A673 (cell line): ENCODE results near the gene CMTM5. TPM values are rescaled to one million over a fixed set of nuclear protein-coding genes. Genes with fewer than 3 reads are reported as not detected.

Experiments
- BruUV-seq: library from RNA; stranded (reverse); fragments of 400-500 nt; replicated peaks from 2 replicates; lab custom pipeline; 2021; lab: Mats Ljungman, UMichigan
- CTCF ChIA-PET: fragments of 300-600 bp; sonication (Branson Sonifier 250); formaldehyde crosslinking; loops from one replicate; lab custom pipeline; 2022; ENCODE audit warnings: antibody characterized with exemption; lab: Charles Lee
- POLR2A ChIA-PET: fragments of 300-600 bp; sonication (Branson Sonifier 250); formaldehyde crosslinking; loops from one replicate; lab custom pipeline; 2022; ENCODE audit warnings: antibody characterized with exemption; ENCODE audit not compliant: low non-redundant PET; lab: Charles Lee
- DNase-seq: peaks from one replicate; pipeline ENCODE4 v3.0.0-alpha.2; 2015; ENCODE audit warnings: low spot score
- H3K27ac ChIP-seq: fragments of 200-600 bp; sonication (generic); 2 replicates; pipeline ENCODE4 v1.5.1; 2016; ENCODE audit warnings: mixed run types, low read depth, mild to moderate bottlenecking, mixed read lengths, antibody characterized with exemption, low read length; ENCODE audit not compliant: poor library complexity, severe bottlenecking
- H3K27me3 ChIP-seq: fragments of 200-600 bp; sonication (generic); replicated peaks from 2 replicates; pipeline ENCODE4 v1.6.1; 2017; ENCODE audit warnings: mixed run types, low read depth, mild to moderate bottlenecking, mixed read lengths, antibody characterized with exemption, low read length; ENCODE audit not compliant: insufficient read depth, poor library complexity
- H3K36me3 ChIP-seq: fragments of 200-600 bp; sonication (generic); 2 replicates; pipeline ENCODE4 v1.6.1; 2016; ENCODE audit warnings: mixed run types, mild to moderate bottlenecking, mixed read lengths, antibody characterized with exemption, low read length; ENCODE audit not compliant: insufficient read depth, poor library complexity, severe bottlenecking
- H3K4me1 ChIP-seq: fragments of 200-600 bp; sonication (generic); 2 replicates; pipeline ENCODE4 v1.6.1; 2017; ENCODE audit warnings: mixed run types, mild to moderate bottlenecking, mixed read lengths, antibody characterized with exemption, low read length; ENCODE audit not compliant: insufficient read depth, poor library complexity, severe bottlenecking
- H3K4me3 ChIP-seq: fragments of 200-600 bp; sonication (generic); 2 replicates; pipeline ENCODE4 v1.5.1; 2016; ENCODE audit warnings: low read depth, mixed run types, mild to moderate bottlenecking, mixed read lengths, low read length; ENCODE audit not compliant: poor library complexity, severe bottlenecking
- H3K9me3 ChIP-seq: fragments of 200-600 bp; sonication (generic); 2 replicates; pipeline ENCODE4 v1.6.1; 2016; ENCODE audit warnings: mixed run types, low read depth, mild to moderate bottlenecking, mixed read lengths, antibody characterized with exemption, low read length; ENCODE audit not compliant: poor library complexity, severe bottlenecking
- EZH2 ChIP-seq: fragments of 200-600 bp; sonication (generic); IDR thresholded peaks from 2 replicates; pipeline ENCODE4 v1.6.1; 2017; ENCODE audit warnings: borderline replicate concordance, low read depth, mild to moderate bottlenecking, mixed read lengths, antibody characterized with exemption, low read length; ENCODE audit not compliant: poor library complexity, severe bottlenecking
- intact Hi-C: fragments of 100-400 bp; cut with micrococcal nuclease; formaldehyde crosslinking; loops from one replicate; pipeline ENCODE4 v1.10.0; 2022; ENCODE audit not compliant: unreplicated experiment
- total RNA-seq: library from RNA; stranded (reverse); gene quantifications from 2 replicates; pipeline ENCODE4 v1.2.3, GENCODE V29; 2021
- TF ChIP-seq, protein P1 (sequence below): fragments of 300-800, 200-600 bp; sonication (generic); conservative IDR thresholded peaks from 2 replicates; pipeline ENCODE4 v1.5.1; 2017; ENCODE audit warnings: low read depth, mild to moderate bottlenecking, antibody characterized with exemption, low read length, moderate library complexity, mixed read lengths

The CMTM5 gene
- total RNA-seq, 1 experiment from 2014 or later: not detected

- BruUV-seq: no TSS peak
- CTCF ChIA-PET: no interaction called here
- no peaks in the 10 kb centered on the region for H3K27me3 ChIP-seq
- no peaks in the 10 kb centered on the region for H3K36me3 ChIP-seq
- POLR2A ChIA-PET: no interaction called here
- no peaks in the 10 kb centered on the region for H3K9me3 ChIP-seq
- TF ChIP-seq EZH2: no peak
- TF ChIP-seq, protein P1, sequence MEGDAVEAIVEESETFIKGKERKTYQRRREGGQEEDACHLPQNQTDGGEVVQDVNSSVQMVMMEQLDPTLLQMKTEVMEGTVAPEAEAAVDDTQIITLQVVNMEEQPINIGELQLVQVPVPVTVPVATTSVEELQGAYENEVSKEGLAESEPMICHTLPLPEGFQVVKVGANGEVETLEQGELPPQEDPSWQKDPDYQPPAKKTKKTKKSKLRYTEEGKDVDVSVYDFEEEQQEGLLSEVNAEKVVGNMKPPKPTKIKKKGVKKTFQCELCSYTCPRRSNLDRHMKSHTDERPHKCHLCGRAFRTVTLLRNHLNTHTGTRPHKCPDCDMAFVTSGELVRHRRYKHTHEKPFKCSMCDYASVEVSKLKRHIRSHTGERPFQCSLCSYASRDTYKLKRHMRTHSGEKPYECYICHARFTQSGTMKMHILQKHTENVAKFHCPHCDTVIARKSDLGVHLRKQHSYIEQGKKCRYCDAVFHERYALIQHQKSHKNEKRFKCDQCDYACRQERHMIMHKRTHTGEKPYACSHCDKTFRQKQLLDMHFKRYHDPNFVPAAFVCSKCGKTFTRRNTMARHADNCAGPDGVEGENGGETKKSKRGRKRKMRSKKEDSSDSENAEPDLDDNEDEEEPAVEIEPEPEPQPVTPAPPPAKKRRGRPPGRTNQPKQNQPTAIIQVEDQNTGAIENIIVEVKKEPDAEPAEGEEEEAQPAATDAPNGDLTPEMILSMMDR: no peak
- no peak for DNase-seq
- no peak overlapping the region for H3K4me3 ChIP-seq
- H3K27ac ChIP-seq: no peak overlapping the region
- peaks cover 8% of the 10 kb centered on the region for H3K4me1 ChIP-seq
- intact Hi-C loops: no loop called here
Observed at GRCh38 chr14:23375527-23376251, 1.2 kb upstream of the CMTM5 start.

- BruUV-seq: no TSS peak
- TF ChIP-seq, protein P1: no peak
- TF ChIP-seq EZH2: no peak
- peaks cover 8% of the 10 kb centered on the region for H3K4me1 ChIP-seq
- no peaks in the 10 kb centered on the region for H3K9me3 ChIP-seq
- DNase-seq: no peak
- ChIA-PET POLR2A (no interaction called here), CTCF (interaction anchor here (0.5 kb wide), 1 partner anchor 716 kb away, joined by 11 read pairs; no protein-coding TSS in a partner anchor)
- H3K4me3 ChIP-seq: no peak overlapping the region
- H3K27ac ChIP-seq: no peak overlapping the region
- H3K27me3 ChIP-seq: no peaks in the 10 kb centered on the region
- intact Hi-C loops: no loop called here
- no peaks in the 10 kb centered on the region for H3K36me3 ChIP-seq
Observed at GRCh38 chr14:23377198-23377550, 328 bp downstream of the CMTM5 start.

DNA sequence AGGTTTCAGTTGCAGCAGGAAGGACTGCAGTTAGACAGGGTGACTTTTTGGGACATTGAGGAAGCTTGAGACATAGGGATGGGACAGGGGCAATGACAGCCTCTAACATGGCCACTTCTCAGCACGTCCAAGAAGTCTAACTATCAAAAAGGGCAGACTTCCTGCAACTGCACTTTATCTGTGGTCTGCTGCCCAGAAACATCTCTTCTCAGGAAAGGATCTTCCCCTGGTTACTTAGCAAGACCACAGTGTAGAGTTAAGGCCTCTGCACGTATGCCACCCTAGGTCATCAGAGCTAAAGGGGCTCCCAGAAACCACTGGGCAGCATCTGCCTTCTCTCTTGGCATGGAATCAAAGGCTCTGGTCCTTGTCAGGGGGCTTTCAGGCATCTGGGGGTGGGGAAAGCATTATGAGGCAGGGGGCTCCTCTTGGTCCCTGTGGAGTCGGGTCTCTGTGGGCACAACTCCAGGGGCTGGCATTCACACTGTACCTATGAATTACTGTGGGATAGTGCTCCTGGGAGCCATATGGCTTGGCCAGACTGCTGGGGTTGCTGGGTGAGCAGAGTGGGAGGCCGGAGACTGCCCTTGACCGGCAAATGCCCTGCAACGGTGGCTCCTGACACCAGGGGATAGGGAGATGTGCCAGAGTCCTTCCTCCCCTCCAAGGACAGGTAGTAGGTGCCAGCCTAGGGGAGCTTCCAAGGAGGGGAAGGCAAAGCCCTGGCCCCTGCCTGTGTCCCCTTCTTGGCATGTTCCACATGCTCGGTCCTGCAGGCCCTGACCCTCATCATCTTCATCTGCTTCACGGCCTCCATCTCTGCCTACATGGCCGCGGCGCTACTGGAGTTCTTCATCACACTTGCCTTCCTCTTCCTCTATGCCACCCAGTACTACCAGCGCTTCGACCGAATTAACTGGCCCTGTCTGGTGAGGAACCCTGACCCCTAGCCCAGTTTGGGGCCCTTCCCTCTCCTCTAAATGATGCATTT, 1.0 kb downstream of the CMTM5 start:
- H3K9me3 ChIP-seq: no peaks in the 10 kb centered on the region
- no peak overlapping the region for H3K27ac ChIP-seq
- DNase-seq: no peak
- CTCF ChIA-PET: interaction anchor here (0.5 kb wide), 1 partner anchor 716 kb away, joined by 11 read pairs; no protein-coding TSS in a partner anchor
- H3K4me1 ChIP-seq: peaks cover 8% of the 10 kb centered on the region
- no peaks in the 10 kb centered on the region for H3K27me3 ChIP-seq
- POLR2A ChIA-PET: no interaction called here
- no TSS peak for BruUV-seq
- intact Hi-C loops: no loop called here
- no peak for TF ChIP-seq EZH2
- TF ChIP-seq, protein P1: no peak
- no peaks in the 10 kb centered on the region for H3K36me3 ChIP-seq
- H3K4me3 ChIP-seq: no peak overlapping the region
